ENCODE results near the gene S100PBP.

DNA sequence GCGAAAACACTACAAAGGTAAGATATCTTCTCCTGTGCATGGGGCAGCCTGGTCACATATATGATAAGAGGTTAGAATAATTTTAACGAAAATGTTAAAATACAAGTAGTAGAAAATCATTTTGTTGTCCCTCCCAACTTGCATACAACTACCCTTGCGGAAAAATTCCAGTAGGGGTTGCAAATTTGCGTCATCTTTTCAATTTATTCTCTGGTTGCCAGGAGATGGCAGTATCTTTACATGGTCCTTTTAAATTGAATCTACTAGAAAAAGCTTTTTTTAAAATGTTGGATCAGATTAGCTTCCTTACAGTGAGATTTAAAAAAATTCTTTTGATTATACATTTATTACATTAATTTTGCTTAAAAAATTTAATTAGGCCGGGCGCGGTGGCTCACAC lies 10.9 kb downstream of the S100PBP start:
- TF ChIP-seq, protein P1, sequence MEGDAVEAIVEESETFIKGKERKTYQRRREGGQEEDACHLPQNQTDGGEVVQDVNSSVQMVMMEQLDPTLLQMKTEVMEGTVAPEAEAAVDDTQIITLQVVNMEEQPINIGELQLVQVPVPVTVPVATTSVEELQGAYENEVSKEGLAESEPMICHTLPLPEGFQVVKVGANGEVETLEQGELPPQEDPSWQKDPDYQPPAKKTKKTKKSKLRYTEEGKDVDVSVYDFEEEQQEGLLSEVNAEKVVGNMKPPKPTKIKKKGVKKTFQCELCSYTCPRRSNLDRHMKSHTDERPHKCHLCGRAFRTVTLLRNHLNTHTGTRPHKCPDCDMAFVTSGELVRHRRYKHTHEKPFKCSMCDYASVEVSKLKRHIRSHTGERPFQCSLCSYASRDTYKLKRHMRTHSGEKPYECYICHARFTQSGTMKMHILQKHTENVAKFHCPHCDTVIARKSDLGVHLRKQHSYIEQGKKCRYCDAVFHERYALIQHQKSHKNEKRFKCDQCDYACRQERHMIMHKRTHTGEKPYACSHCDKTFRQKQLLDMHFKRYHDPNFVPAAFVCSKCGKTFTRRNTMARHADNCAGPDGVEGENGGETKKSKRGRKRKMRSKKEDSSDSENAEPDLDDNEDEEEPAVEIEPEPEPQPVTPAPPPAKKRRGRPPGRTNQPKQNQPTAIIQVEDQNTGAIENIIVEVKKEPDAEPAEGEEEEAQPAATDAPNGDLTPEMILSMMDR (IDR thresholded peaks at IDR 0.05) = peak; percentile 52
- TF ChIP-seq MXI1 (IDR thresholded peaks at IDR 0.05; ENCODE audit: low read depth, low read length) (no peak), SIN3A (IDR thresholded peaks at IDR 0.05; ENCODE audit: borderline replicate concordance, low read depth, low read length) (no peak)

Data from SK-N-SH (cell line).